HL-60/S4 treated with phorbol 12-myristate 13-acetate at 8.2 ng/mL for 4 days and 3 days (cell line): ENCODE measurements around the gene OPCML.
"Not testable (repeated sequence)": the region's sequence is repeated elsewhere in the genome, so short reads cannot be mapped to it uniquely, and the experiment has no call there.

ENCODE experiments used
- in situ Hi-C: fragments of 300-500 bp; cut with MboI; formaldehyde crosslinking; loops from 2 replicates; pipeline ENCODE4 v1.15.0; 2022; ENCODE audit warnings: low sequenced_read_pairs

OPCML gene

GRCh38 chr11:132430429-132431062, 1101.8 kb downstream of the OPCML start:
- in situ Hi-C loops, result no loop called here

- in situ Hi-C loops, result no loop called here
Measured at GRCh38 chr11:132429685-132430084, 1102.6 kb downstream of the OPCML start.

- in situ Hi-C loops, result no loop called here
Measured at GRCh38 chr11:132427611-132428010, 1104.7 kb downstream of the OPCML start.

- in situ Hi-C loops, result no loop called here
Measured at GRCh38 chr11:132424433-132424832, 1107.9 kb downstream of the OPCML start.

- in situ Hi-C loops, result no loop called here
Measured at GRCh38 chr11:132423266-132423665, 1109.0 kb downstream of the OPCML start.

- in situ Hi-C loops, result no loop called here
Measured at GRCh38 chr11:132422722-132423121, 1109.6 kb downstream of the OPCML start.

GRCh38 chr11:132421555-132421954, 1110.7 kb downstream of the OPCML start:
- in situ Hi-C loops, result no loop called here

GRCh38 chr11:132414451-132414850, 1117.8 kb downstream of the OPCML start:
- in situ Hi-C loops, result no loop called here

GRCh38 chr11:132410383-132410782, 1121.9 kb downstream of the OPCML start:
- in situ Hi-C loops, result no loop called here

- in situ Hi-C loops, result no loop called here
Measured at GRCh38 chr11:132409573-132410355, 1122.5 kb downstream of the OPCML start.

- in situ Hi-C loops, result no loop called here
Measured at GRCh38 chr11:132408877-132409276, 1123.4 kb downstream of the OPCML start.

GRCh38 chr11:132405728-132406127, 1126.6 kb downstream of the OPCML start:
- in situ Hi-C loops, result no loop called here

- in situ Hi-C loops, result no loop called here
Measured at GRCh38 chr11:132402071-132402684, 1130.1 kb downstream of the OPCML start.

- in situ Hi-C loops, result no loop called here
Measured at GRCh38 chr11:132396318-132396717, 1136.0 kb downstream of the OPCML start.

- in situ Hi-C loops, result no loop called here
Measured at GRCh38 chr11:132395434-132395833, 1136.9 kb downstream of the OPCML start.

GRCh38 chr11:132379540-132379939, 1152.8 kb downstream of the OPCML start:
- in situ Hi-C loops, result no loop called here

GRCh38 chr11:132373405-132374143, 1158.7 kb downstream of the OPCML start:
- in situ Hi-C loops, result no loop called here

GRCh38 chr11:132370114-132370513, 1162.2 kb downstream of the OPCML start:
- in situ Hi-C loops, result not testable (repeated sequence)

GRCh38 chr11:132367293-132367692, 1165.0 kb downstream of the OPCML start:
- in situ Hi-C loops, result no loop called here

GRCh38 chr11:132365650-132366049, 1166.7 kb downstream of the OPCML start:
- in situ Hi-C loops, result no loop called here
